NCI-H2171 (cell line): ENCODE results near the gene MYL10.

Experiments used
- DNase-seq: peaks from one replicate; lab custom pipeline; 2025; lab: John Stamatoyannopoulos, UW

Gene MYL10

GRCh38 chr7:101567230-101567629 lies 61.9 kb downstream of the MYL10 start:
- DNase-seq: peak; percentile 22

DNA sequence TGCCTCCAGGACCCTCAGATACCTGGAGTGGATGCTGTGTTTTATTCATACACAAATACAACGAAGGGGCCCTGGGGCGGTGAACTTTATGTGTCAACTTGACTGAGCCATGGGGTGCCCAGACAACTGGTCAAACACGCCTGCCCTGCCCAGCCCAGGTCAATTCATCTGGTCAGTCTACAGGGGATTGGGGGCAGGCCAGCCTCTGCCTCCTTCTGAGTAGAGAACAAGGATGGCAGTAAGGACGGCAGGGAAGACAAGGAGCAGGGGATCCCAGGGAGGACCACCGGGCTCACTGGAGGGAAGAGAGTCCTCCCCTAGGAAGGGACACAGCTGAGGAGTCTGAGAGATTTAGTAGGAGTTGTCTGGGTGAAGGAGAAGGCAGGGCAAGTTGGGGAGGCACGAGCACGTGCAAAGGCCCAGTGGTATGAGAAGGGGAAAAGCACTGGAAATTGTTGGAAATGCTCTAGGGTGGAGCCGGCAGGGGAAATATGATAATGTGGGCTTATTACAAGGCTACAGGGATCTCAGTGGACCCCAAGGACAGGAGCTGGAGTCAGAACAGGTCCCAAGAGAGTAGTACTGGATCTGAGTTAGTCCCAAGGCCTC lies 63.4 kb downstream of the MYL10 start:
- DNase-seq: no peak

- no peak for DNase-seq
These were observed 64.3 kb downstream of the MYL10 start for GRCh38 chr7:101564778-101565211.

DNA sequence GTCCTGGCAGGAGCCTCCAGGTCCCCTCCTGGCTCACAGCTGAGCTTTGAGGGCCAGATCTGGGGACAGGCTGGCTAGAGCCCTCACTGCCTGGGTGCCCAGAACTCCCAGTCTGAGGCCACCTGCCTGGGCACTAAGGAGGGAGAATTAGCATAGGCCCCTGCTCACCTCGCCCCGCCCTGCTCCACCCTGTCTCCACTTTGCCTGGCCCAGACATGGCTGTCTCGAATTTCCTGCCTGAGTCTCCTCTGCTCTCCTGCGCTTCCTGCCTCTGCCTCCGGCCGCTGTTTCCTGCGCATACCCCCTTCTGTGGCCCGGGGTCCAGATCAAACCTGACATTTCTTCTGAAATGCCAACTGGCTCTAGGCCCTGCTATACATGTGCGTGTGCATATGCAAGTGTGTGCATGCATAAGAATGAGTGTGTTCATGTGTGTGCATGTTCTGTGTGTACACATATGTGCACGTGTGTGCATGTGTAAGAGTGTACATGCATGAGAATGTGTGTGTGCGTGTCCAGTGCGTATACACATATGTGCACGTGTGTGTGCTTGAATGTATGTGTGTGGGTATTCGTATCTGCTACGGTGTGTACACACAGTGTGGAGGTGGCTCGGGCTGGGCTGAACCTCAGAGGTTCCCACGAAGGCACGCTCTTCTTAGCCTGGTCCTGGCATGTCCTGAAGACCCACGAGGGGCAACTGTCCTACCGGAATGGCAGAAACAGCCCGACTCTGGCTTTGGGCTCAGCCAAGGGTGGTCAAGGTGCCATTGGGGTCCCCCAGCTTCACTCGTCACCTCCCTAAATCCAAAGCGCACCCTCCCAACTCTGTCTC lies 64.9 kb downstream of the MYL10 start:
- no peak for DNase-seq
